SK-N-SH (cell line): ENCODE measurements around the gene SLC4A9. TPM values are rescaled to one million over a fixed set of nuclear protein-coding genes. Genes with fewer than 3 reads are reported as not detected.

Experiments used
- CTCF ChIA-PET: fragments of 300-600, 350-600 bp; formaldehyde crosslinking; extraction: SDS; loops from one replicate; lab custom pipeline; 2021; lab: Yijun Ruan, JAX
- POLR2A ChIA-PET: fragments of 350-600 bp; sonication (Branson Sonifier 250); formaldehyde crosslinking; extraction: SDS; loops from one replicate; lab custom pipeline; 2020; ENCODE audit warnings: antibody characterized with exemption, inconsistent platforms; lab: Yijun Ruan, JAX
- DNase-seq: peaks from one replicate; pipeline ENCODE4 v3.0.0; 2012
- H2AFZ ChIP-seq: fragments of 200-600 bp; sonication (generic); 2 replicates; pipeline ENCODE4 v1.8.1; 2016; ENCODE audit warnings: antibody characterized with exemption, mild to moderate bottlenecking, low read depth
- H3F3A ChIP-seq: fragments of 200-600 bp; sonication (generic); replicated peaks from 2 replicates; pipeline ENCODE3; 2016; ENCODE audit warnings: antibody characterized with exemption, mild to moderate bottlenecking; ENCODE audit not compliant: insufficient read depth
- H3K27ac ChIP-seq, 2 experiments: fragments of 200-500 bp in 1 of 2; fragments of 200-600 bp in 1 of 2; sonication (Bioruptor generic) in 1 of 2; sonication (generic), shearing (Covaris generic) in 1 of 2; 2 replicates each; pipeline versions ENCODE4 v1.5.1 to v1.6.1; 2014 to 2016; ENCODE audit warnings: low read depth in 2 of 2, inconsistent platforms in 1 of 2, low read length in 1 of 2, mild to moderate bottlenecking in 1 of 2, mixed read lengths in 1 of 2
- H3K27me3 ChIP-seq: fragments of 200-600 bp; sonication (generic), shearing (Covaris generic); 2 replicates; pipeline ENCODE4 v1.6.1; 2016; ENCODE audit warnings: mixed run types; ENCODE audit not compliant: insufficient read depth
- H3K36me3 ChIP-seq, 2 experiments: fragments of 200-500 bp in 1 of 2; fragments of 200-600 bp in 1 of 2; sonication (Bioruptor generic) in 1 of 2; sonication (generic) in 1 of 2; replicated peaks in 1 of 2; 2 replicates each; pipeline versions ENCODE3 to v1.5.1; 2014 to 2016; ENCODE audit warnings: low read length in 1 of 2, mild to moderate bottlenecking in 1 of 2; ENCODE audit not compliant: insufficient read depth in 2 of 2, control insufficient read depth in 1 of 2
- H3K4me1 ChIP-seq, 2 experiments: fragments of 200-500 bp in 1 of 2; fragments of 200-600 bp in 1 of 2; sonication (Bioruptor generic) in 1 of 2; sonication (generic), shearing (Covaris generic) in 1 of 2; 2 replicates each; pipeline versions ENCODE4 v1.5.1 to v1.6.1; 2014 to 2016; ENCODE audit warnings: low read depth in 1 of 2, low read length in 1 of 2, mixed run types in 1 of 2; ENCODE audit not compliant: insufficient read depth in 2 of 2, control insufficient read depth in 1 of 2
- H3K4me2 ChIP-seq: fragments of 200-600 bp; sonication (generic), shearing (Covaris generic); 2 replicates; pipeline ENCODE4 v1.6.1; 2017; ENCODE audit warnings: mixed run types
- H3K4me3 ChIP-seq, 2 experiments: fragments of 200-500 bp in 1 of 2; fragments of 200-600 bp in 1 of 2; sonication (Bioruptor generic) in 1 of 2; sonication (generic), shearing (Covaris generic) in 1 of 2; 2 replicates each; pipeline versions ENCODE4 v1.5.1 to v1.8.1; 2014 to 2016; ENCODE audit warnings: low read depth in 2 of 2, inconsistent platforms in 1 of 2, low read length in 1 of 2, mild to moderate bottlenecking in 1 of 2, mixed read lengths in 1 of 2, moderate library complexity in 1 of 2
- H3K79me2 ChIP-seq: fragments of 200-600 bp; sonication (generic); 2 replicates; pipeline ENCODE4 v1.8.1; 2017; ENCODE audit warnings: mild to moderate bottlenecking; ENCODE audit not compliant: insufficient read depth
- H3K9ac ChIP-seq: fragments of 200-600 bp; sonication (generic); 2 replicates; pipeline ENCODE4 v1.6.1; 2017; ENCODE audit warnings: mixed run types
- H3K9me2 ChIP-seq: fragments of 200-600 bp; sonication (generic); 2 replicates; pipeline ENCODE4 v1.6.1; 2017; ENCODE audit warnings: mixed run types
- H3K9me3 ChIP-seq: fragments of 200-600 bp; sonication (generic); 2 replicates; pipeline ENCODE4 v1.6.1; 2017; ENCODE audit warnings: mixed run types, mild to moderate bottlenecking, moderate library complexity
- H4K20me1 ChIP-seq: fragments of 200-600 bp; sonication (generic); 2 replicates; pipeline ENCODE4 v1.6.1; 2017; ENCODE audit warnings: mild to moderate bottlenecking, mixed run types; ENCODE audit not compliant: insufficient read depth
- CHD2 ChIP-seq: fragments of 150-350 bp; IDR thresholded peaks from 2 replicates; pipeline ENCODE4 v1.6.1; 2018; ENCODE audit warnings: low read length; ENCODE audit not compliant: partially characterized antibody
- ELF1 ChIP-seq: IDR thresholded peaks from 2 replicates; pipeline ENCODE4 v1.4.0; 2012
- EP300 ChIP-seq, 2 experiments: IDR thresholded peaks; 2 replicates each; pipeline versions ENCODE4 v1.4.0 to v1.6.1; 2012; ENCODE audit warnings: borderline replicate concordance in 1 of 2, low read depth in 1 of 2, low read length in 1 of 2
- FOSL2 ChIP-seq: IDR thresholded peaks from 2 replicates; pipeline ENCODE4 v1.4.0; 2012; ENCODE audit warnings: low read depth, mild to moderate bottlenecking, moderate library complexity, borderline replicate concordance
- FOXJ3 ChIP-seq: sonication (generic); formaldehyde crosslinking; IDR thresholded peaks from 2 replicates; pipeline ENCODE4 v1.5.1; 2020; ENCODE audit warnings: mild to moderate bottlenecking, missing genetic modification reagents
- IRF3 ChIP-seq: fragments of 150-350 bp; IDR thresholded peaks from 2 replicates; pipeline ENCODE4 v1.6.1; 2016; ENCODE audit warnings: mild to moderate bottlenecking, low read depth, low read length
- JUND ChIP-seq: IDR thresholded peaks from 2 replicates; pipeline ENCODE4 v1.4.0; 2012
- MAX ChIP-seq: IDR thresholded peaks from 2 replicates; pipeline ENCODE4 v1.4.0; 2012; ENCODE audit warnings: low read depth
- MEF2A ChIP-seq: IDR thresholded peaks from 2 replicates; pipeline ENCODE4 v1.4.0; 2012; ENCODE audit warnings: low read depth, borderline replicate concordance
- MXI1 ChIP-seq: IDR thresholded peaks from 2 replicates; pipeline ENCODE4 v1.6.1; 2012; ENCODE audit warnings: mild to moderate bottlenecking, low read depth, low read length, improper control_type of control experiment
- RAD21 ChIP-seq: IDR thresholded peaks from 2 replicates; pipeline ENCODE4 v1.6.1; 2012; ENCODE audit warnings: mild to moderate bottlenecking, low read length
- RCOR1 ChIP-seq: fragments of 150-350 bp; IDR thresholded peaks from 2 replicates; pipeline ENCODE4 v1.6.1; 2017; ENCODE audit warnings: antibody characterized with exemption, low read length
- REST ChIP-seq: IDR thresholded peaks from 2 replicates; pipeline ENCODE4 v1.6.1; 2012; ENCODE audit warnings: mild to moderate bottlenecking, low read depth, low read length, moderate library complexity
- RFX5 ChIP-seq: IDR thresholded peaks from 2 replicates; pipeline ENCODE4 v1.6.1; 2012; ENCODE audit warnings: mild to moderate bottlenecking, improper control_type of control experiment, low read length
- RXRA ChIP-seq: IDR thresholded peaks from 2 replicates; pipeline ENCODE4 v1.4.0; 2012; ENCODE audit warnings: low read depth, mild to moderate bottlenecking, borderline replicate concordance
- TAF1 ChIP-seq: IDR thresholded peaks from 2 replicates; pipeline ENCODE4 v1.6.1; 2012; ENCODE audit warnings: low read depth, mild to moderate bottlenecking, low read length, moderate library complexity, borderline replicate concordance
- TEAD4 ChIP-seq: IDR thresholded peaks from 2 replicates; pipeline ENCODE4 v1.4.0; 2012; ENCODE audit warnings: mild to moderate bottlenecking, borderline replicate concordance; ENCODE audit not compliant: insufficient read depth
- WGBS: methylation state at CpG from one replicate; pipeline ENCODE4 v1.1.6; 2017; ENCODE audit warnings: low lambda C conversion rate; 5-methylcytosine and 5-hydroxymethylcytosine counted together
- polyA plus RNA-seq, 3 experiments: library from polyadenylated mRNA; depleted of rRNA; stranded (reverse); fragments of >200 nt; gene quantifications; 2 replicates each; pipeline ENCODE4 v1.2.3, GENCODE V29; 2012

Gene SLC4A9
- polyA plus RNA-seq, 1 of the 3 experiments (the other 2 are of a cell fraction): 0.02 TPM

DNA sequence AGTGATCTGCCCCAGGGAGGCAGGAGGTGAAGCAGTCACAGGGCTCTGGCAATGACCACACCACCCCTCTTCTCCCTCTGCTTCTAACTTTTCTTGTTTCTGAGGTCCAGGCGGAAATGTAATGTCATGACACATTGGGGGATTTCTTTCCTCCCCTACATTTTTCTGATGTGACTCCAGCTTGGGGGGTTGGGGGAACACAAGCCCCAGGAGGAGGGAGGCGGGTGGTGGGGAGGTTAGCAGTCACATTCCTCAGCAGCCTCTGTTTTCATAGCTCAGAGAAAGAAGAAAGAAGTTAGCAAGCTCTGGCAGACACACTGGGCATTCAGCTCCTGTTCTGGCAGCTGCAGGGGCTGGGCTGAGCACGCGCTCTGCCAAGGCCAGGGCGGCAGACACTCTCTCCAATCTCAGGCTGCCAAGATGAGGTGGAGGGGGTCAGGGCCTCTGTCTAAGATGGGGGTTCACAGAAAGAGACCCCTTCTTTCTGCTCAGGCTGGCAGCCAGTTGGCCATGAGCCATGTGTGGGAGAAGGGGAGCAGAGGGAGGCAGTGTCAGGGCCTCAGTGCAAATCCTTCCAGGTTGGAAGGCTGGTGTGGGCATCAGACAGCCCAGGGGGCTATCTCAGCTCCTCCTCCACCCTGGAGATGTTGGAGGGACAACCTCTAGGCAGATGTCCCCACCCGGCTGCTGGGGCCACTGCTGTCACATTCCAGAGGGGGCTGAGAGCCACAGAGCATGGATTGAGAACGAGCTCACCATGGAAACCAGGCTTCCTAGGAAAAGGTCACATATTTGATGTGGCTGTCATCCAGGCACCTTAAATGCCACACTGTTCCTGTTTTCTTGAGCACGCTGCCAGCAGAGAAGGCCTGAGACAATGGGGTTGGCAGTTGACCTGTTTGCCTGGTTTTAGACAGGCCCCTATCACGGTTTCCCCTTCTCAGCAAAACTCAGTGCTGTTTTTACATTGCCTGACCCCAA lies 37.0 kb upstream of the SLC4A9 start (continued):
- peak; percentile 76; the same call in 1 of the 2 replicates for TF ChIP-seq REST
- no peak for TF ChIP-seq RAD21
- TF ChIP-seq RFX5: no peak
- peak; percentile 89 for TF ChIP-seq MAX
- no peak for TF ChIP-seq TAF1
- peak; percentile 94 for TF ChIP-seq TEAD4
- peak; percentile 94 for TF ChIP-seq RXRA
- TF ChIP-seq FOSL2: peak; percentile 95
- TF ChIP-seq ELF1: peak; percentile 23; the same call in 1 of the 2 replicates
- TF ChIP-seq, all 33 proteins: peak for 17

DNA sequence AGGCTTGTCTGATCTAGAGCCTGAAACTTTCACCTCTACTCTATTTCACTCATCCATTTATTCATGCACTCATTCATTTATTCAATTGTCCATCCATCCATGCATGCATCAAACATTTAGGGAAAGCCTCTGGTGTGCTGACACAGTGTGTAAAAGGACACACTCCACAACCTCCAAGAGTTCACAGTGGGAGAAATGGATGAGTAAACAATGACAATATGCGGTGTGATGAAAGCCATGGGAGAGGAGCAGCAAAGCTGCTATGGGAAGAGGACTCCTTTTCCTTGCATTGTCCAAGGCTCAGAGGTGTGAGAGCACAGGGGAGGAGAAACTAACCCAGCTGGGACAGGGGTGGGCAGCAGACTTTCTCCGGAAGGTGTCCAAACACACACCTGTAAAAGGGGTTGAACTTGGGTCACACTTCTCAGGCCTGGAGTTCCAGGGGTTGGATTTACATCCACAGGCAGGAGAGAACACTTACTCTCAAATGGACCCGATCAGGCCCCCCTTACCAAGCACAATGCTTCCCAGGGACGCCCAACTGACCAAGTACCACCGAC lies 35.9 kb upstream of the SLC4A9 start:
- Histone ChIP-seq H3K9ac (peak overlapping the region; percentile 68; the same call in 1 of the 2 replicates), H3K4me3 (no peak overlapping the region), H4K20me1 (no peaks in the 10 kb centered on the region), H3K36me3 (no peaks in the 10 kb centered on the region), H3K79me2 (no peaks in the 10 kb centered on the region), H2AFZ (no peak overlapping the region), H3K4me1 (peaks cover 7 to 35% of the 10 kb centered on the region in 2 experiments; a peak in 3 of 4 replicates), H3K9me2 (no peaks in the 10 kb centered on the region), H3K27ac (peak overlapping the region in 1 of 2 experiments; percentile 94; a peak in 2 of 4 replicates), H3K9me3 (no peaks in the 10 kb centered on the region), H3K27me3 (no peaks in the 10 kb centered on the region), H3K4me2 (no peak overlapping the region), H3F3A (peaks cover 14% of the 10 kb centered on the region)
- DNase-seq: no peak
- TF ChIP-seq RCOR1: no peak
- TF ChIP-seq MEF2A: no peak
- no peak for TF ChIP-seq JUND
- TF ChIP-seq TEAD4: no peak
- TF ChIP-seq MXI1: no peak
- no peak for TF ChIP-seq REST
- TF ChIP-seq EP300 (IDR thresholded peaks at IDR 0.05; ENCODE audit: borderline replicate concordance in 1 of 2, low read depth in 1 of 2, low read length in 1 of 2): no peak
- no peak for TF ChIP-seq CHD2
- no peak for TF ChIP-seq FOXJ3 (CRISPR knock-in tag)
- no peak for TF ChIP-seq IRF3
- ChIA-PET CTCF (no interaction called here), POLR2A (no interaction called here)
- WGBS: 72% methylated on average over 5 of the region's 5 CpGs
